GM13977 (cell line): ENCODE measurements around the gene TMEM140.

Experiments
- DNase-seq: peaks from one replicate; pipeline ENCODE4 v3.0.0; 2012; ENCODE audit warnings: low spot score
- CTCF ChIP-seq: IDR thresholded peaks from 2 replicates; pipeline ENCODE4 v1.5.1; 2012; ENCODE audit warnings: mild to moderate bottlenecking, control low read depth; ENCODE audit not compliant: insufficient read depth; ENCODE audit errors: extremely low read depth, missing control alignments
- in situ Hi-C: fragments of 300-500 bp; cut with MboI; formaldehyde crosslinking; loops from one replicate; pipeline ENCODE4 v1.12.0; 2022; ENCODE audit warnings: low sequenced_read_pairs, low pct_unique_long_range_greater_than_20kb, mixed read lengths, inconsistent platforms; ENCODE audit not compliant: unreplicated experiment

TMEM140 gene

GRCh38 chr7:135147341-135147898 lies 452 bp upstream of the TMEM140 start:
- no peak for DNase-seq
- no peak for TF ChIP-seq CTCF
- in situ Hi-C loops = no loop called here

- peak; percentile 1 for TF ChIP-seq CTCF
- in situ Hi-C loops = loop anchor here (10.0 kb wide), 1 partner anchor 155 kb away; no protein-coding TSS in a partner anchor
- DNase-seq = no peak
Measured at GRCh38 chr7:135150072-135150782, 2.4 kb downstream of the TMEM140 start.

- TF ChIP-seq CTCF = no peak
- in situ Hi-C loops = loop anchor here (10.0 kb wide), 1 partner anchor 156 kb away; no protein-coding TSS in a partner anchor
- no peak for DNase-seq
Measured at GRCh38 chr7:135151132-135151531, 3.3 kb downstream of the TMEM140 start.

GRCh38 chr7:135151533-135151932 lies 3.7 kb downstream of the TMEM140 start:
- no peak for TF ChIP-seq CTCF
- no peak for DNase-seq
- in situ Hi-C loops = loop anchor here (10.0 kb wide), 1 partner anchor 157 kb away; no protein-coding TSS in a partner anchor

GRCh38 chr7:135152442-135152841 lies 4.6 kb downstream of the TMEM140 start:
- no peak for DNase-seq
- in situ Hi-C loops = loop anchor here (10.0 kb wide), 1 partner anchor 158 kb away; no protein-coding TSS in a partner anchor

GRCh38 chr7:135154734-135155133 lies 6.9 kb downstream of the TMEM140 start:
- no peak for TF ChIP-seq CTCF
- in situ Hi-C loops = loop anchor here (10.0 kb wide), 1 partner anchor 160 kb away; no protein-coding TSS in a partner anchor

More at GRCh38 chr7:135152442-135152841, 4.6 kb downstream of the TMEM140 start:
- no peak for TF ChIP-seq CTCF

More at GRCh38 chr7:135154734-135155133, 6.9 kb downstream of the TMEM140 start:
- no peak for DNase-seq
